ENCODE data around the gene KHK.

KHK gene

DNA sequence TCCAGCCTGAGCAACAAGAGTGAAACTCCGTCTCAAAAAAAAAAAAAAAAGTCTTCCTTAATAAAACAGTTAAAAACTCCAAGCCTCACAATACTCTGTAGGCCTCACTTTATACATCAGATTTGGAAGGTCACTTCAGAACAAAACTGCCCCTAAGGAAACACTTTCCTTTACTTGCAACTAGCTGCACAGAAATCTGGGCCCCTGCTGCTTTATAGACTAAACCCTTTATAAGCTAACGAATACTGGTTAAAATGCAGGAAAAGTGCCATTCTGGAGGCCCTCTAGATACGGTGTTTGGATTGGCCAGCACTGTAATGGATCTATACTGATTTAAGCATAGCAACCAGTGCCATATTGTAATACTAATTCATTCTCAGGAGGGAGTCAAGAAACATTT is 38.5 kb downstream of the KHK start:
- in situ Hi-C loops (cut with MboI; ENCODE audit: low pct_unique_long_range_greater_than_20kb, low sequenced_read_pairs, unreplicated experiment) = no loop called here
- DNase-seq (ENCODE audit: low spot score) = no peak
- no peak for TF ChIP-seq CTCF (IDR thresholded peaks at IDR 0.05; ENCODE audit: extremely low read depth, insufficient read depth, missing control alignments)

DNA sequence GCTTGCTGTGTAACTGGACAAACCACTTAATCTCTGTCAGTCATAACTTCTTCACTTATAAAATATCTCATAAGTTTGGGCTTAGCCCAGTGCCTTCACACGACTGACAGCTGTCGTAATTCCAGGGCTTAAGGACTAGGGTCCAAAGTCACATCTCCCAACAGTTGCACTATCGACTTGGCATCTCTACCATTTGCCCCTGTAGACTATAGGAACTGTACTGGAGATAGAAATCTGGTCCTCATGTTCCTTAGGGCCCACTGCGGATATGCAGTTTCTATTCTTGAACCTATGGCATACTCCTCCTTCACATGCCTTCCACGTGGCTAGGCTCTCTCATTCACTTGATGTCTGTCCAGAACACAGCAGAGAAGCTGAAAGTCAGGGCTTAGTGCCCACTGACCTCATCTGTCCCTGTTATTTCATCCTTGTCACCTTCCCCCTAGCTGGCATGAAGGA is 39.7 kb downstream of the KHK start:
- in situ Hi-C loops (cut with MboI; ENCODE audit: low pct_unique_long_range_greater_than_20kb, low sequenced_read_pairs, unreplicated experiment) = no loop called here
- no peak for TF ChIP-seq CTCF (IDR thresholded peaks at IDR 0.05; ENCODE audit: extremely low read depth, insufficient read depth, missing control alignments)
- DNase-seq (ENCODE audit: low spot score) = no peak

GRCh38 chr2:27127883-27128667 is 41.5 kb downstream of the KHK start:
- DNase-seq (ENCODE audit: low spot score) = no peak
- no peak for TF ChIP-seq CTCF (IDR thresholded peaks at IDR 0.05; ENCODE audit: extremely low read depth, insufficient read depth, missing control alignments)
- in situ Hi-C loops (cut with MboI; ENCODE audit: low pct_unique_long_range_greater_than_20kb, low sequenced_read_pairs, unreplicated experiment) = no loop called here

DNA sequence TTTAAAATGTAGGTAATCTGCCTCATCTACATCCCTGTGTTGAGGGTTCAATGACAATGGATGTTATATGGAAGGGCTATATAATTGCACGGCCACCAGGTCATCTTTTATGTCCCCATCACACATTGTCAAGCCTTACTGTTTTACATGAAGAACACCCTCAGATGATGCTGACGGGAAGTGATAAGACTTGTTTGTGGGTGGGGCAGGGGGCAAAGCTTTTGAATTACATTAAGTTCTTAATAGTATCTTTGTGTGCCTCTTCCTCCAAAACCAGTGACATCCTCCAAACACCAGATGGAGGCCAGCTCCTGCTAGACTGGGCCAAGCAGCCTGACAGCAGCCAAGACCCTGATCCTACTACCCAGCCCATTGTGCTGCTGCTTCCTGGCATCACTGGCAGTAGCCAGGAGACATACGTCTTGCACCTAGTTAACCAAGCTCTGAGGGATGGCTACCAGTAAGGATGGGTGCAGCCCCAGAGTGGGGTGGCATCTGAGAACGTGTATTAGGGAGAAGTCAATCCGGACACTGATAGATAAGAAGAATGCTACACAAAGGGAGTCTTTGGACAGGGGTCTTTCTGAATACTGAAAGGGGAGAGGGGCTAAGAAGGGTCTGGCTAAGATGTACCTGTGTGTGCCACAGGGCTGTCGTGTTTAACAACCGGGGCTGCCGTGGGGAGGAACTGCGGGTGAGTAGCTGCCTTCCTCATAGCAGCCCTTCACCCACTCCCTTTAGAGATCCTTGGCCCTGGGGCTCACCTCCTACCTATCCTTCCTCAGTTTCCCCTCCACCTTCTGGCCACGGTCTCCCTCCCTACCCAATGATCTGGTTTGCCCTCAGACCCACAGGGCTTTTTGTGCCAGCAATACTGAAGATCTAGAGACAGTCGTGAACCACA is 42.3 kb downstream of the KHK start:
- in situ Hi-C loops (cut with MboI; ENCODE audit: low pct_unique_long_range_greater_than_20kb, low sequenced_read_pairs, unreplicated experiment) = no loop called here
- no peak for DNase-seq (ENCODE audit: low spot score)
- TF ChIP-seq CTCF (IDR thresholded peaks at IDR 0.05; ENCODE audit: extremely low read depth, insufficient read depth, missing control alignments) = no peak

DNA sequence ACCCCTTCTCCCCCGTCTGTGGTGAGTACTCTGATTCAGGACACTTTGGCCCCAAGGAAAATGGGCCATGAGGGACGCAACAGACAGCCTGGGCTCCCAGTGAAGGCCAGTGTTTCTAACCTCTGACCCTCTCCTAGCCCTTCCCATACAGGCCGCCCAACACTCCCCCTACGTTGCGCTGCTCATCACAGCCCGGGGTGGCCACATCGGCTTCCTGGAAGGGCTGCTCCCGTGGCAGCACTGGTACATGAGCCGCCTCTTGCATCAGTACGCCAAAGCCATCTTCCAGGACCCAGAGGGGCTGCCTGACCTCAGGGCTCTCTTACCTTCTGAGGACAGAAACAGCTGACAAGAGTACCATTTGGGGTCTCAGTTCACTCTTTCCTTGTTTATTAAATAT is 43.8 kb downstream of the KHK start:
- in situ Hi-C loops (cut with MboI; ENCODE audit: low pct_unique_long_range_greater_than_20kb, low sequenced_read_pairs, unreplicated experiment) = no loop called here
- TF ChIP-seq CTCF (IDR thresholded peaks at IDR 0.05; ENCODE audit: extremely low read depth, insufficient read depth, missing control alignments) = no peak
- no peak for DNase-seq (ENCODE audit: low spot score)

DNA sequence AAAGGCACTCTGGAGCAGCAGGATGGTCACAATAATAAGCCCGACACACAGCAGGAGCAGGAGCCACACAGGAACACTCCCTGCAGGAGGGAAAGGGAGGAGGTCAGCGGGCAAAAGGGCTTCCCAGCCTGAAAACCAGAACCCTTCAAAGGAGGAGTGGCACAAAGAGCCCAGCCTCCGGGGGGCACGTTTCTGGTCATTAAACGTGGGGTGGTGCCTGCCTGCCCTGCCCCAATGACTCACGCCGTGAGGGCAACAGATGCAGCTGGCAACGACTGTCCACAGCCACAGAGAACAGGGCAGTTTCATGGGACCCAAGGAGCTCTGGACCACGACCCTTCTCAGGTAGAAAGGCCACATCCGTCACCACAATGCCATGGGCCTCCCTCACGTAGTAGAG is 44.9 kb downstream of the KHK start:
- TF ChIP-seq CTCF (IDR thresholded peaks at IDR 0.05; ENCODE audit: extremely low read depth, insufficient read depth, missing control alignments) = no peak
- in situ Hi-C loops (cut with MboI; ENCODE audit: low pct_unique_long_range_greater_than_20kb, low sequenced_read_pairs, unreplicated experiment) = no loop called here
- no peak for DNase-seq (ENCODE audit: low spot score)

All from GM13977 (cell line).